Islet of Langerhans (tissue), 1 donor: ENCODE results near the gene MACF1.
"Not testable (repeated sequence)": the region's sequence is repeated elsewhere in the genome, so short reads cannot be mapped to it uniquely, and the experiment has no call there.

Source experiments
- FAIRE-seq: peaks from one replicate; lab custom pipeline; 2011; peaks lifted over from hg19 to GRCh38; lab: Jason Lieb, UNC

Gene MACF1

DNA sequence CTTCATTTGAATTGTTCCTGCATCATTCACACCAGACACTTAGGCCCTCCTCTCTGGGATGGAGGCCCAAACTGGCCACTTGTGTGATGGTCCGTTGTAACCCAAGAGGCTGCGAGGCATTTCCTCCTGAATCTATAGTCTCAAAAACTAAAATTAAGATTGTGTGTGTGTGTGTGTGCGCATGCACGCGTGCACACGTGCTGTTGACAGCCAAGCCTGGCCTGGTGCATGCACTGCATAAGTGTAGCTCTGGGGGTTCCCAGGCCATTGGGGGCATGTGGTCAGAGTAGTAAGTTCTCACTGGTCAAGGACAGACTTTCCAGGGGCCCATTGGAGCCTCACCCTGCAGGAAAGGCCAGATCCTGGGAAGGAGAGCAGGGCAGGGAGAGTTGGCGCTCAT is 313.4 kb downstream of the MACF1 start:
- FAIRE-seq = not testable (repeated sequence)

DNA sequence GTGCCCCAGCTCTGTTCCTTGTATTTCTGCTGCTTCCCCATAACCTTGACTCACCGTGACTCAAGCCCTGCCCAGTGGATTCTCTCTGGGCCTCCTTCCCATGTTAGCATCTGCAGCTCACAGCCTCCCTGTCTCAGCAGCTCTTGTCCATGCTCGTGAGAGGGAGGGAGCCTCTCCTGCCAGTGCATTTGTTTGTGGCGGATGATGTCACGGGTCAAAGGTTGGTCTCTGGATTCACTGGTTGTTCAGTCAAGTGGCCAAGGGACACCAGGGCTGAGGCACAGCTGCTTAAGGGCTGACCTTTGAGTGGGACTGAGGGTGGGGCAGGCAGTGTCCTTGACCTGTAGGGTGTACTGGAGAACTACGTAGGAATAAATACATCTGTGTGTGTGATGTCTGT is 314.9 kb downstream of the MACF1 start:
- FAIRE-seq = not testable (repeated sequence)

- peak; percentile 43 for FAIRE-seq
These were observed 317.7 kb downstream of the MACF1 start for GRCh38 chr1:39522221-39522620.

DNA sequence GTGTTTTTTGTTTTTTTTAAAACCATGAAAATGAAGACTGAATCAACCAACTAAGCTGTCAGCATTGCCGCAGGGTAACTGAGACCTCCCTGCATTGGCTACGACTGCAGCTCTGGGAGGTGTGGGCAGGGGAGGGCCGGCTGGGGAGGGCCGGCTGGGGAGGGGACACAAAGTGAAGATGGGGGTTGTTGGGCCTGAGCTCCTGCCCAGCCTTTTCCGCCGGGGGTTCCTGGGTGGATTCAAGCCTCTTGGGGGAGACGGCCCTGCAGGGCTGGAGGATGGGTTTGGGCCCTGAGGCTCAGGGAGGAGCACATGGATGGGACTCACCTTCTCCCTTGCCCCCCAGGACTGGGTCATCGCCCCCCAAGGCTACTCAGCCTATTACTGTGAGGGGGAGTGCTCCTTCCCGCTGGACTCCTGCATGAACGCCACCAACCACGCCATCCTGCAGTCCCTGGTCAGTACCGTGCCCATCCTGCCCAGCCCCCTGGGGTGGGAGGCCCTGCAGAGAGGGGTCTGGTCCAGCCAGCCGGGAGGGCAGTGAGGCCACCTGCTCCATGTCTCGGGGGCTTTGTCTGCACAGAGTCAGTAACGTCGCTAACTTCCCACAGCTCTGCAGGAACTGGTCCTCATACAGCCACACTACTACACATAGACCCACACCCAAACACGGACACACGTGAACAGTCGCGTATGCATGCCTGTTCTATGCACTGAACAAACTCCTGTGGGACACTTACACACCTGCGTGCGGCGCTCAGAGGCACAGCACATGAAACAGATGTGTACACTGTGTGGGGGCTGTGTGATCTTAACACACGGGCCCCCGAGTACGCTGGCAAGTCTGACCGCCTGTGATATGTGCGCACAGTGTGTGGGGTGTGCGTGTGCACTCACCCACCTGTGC is 318.4 kb downstream of the MACF1 start:
- FAIRE-seq = no peak

GRCh38 chr1:39524171-39524570 is 319.7 kb downstream of the MACF1 start:
- FAIRE-seq = no peak

DNA sequence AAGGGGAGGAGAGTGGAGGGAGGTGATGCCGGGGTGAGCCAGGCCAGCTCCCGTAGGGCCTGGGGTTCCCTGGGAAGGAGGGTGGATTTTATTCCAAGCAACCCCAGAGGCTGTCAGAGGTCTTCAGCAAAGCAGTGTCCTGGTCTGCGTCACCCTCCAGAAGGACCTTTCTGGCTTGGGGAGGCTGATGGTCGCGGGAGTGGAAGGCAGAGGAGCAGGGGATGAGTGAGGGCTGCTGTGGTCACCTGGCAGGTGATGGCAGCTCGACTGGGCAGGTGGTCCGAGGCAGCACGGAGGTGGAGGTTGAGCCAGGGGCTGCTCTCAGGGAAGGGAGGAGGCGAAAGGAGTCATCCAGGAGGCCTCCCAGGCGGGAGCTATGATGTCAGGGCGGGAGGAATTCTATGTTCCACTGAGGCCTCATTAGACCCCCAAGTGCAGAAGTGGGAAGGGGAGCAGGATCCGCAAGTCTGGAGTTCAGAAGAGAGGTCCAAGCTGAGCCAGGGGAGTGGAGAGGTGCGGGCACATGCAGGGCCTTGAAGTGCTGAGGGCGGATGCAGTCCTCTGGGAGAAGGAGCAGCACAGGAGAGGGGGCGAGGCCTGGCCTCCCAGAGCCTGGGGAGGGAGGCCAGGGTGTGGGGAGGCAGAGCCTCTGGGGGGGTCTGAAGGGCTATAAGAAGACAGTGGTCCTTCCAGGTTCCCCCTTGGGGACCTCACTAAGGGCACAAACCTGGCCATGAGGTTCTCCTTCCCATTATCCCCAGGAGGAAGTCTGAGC is 320.3 kb downstream of the MACF1 start:
- no peak for FAIRE-seq

DNA sequence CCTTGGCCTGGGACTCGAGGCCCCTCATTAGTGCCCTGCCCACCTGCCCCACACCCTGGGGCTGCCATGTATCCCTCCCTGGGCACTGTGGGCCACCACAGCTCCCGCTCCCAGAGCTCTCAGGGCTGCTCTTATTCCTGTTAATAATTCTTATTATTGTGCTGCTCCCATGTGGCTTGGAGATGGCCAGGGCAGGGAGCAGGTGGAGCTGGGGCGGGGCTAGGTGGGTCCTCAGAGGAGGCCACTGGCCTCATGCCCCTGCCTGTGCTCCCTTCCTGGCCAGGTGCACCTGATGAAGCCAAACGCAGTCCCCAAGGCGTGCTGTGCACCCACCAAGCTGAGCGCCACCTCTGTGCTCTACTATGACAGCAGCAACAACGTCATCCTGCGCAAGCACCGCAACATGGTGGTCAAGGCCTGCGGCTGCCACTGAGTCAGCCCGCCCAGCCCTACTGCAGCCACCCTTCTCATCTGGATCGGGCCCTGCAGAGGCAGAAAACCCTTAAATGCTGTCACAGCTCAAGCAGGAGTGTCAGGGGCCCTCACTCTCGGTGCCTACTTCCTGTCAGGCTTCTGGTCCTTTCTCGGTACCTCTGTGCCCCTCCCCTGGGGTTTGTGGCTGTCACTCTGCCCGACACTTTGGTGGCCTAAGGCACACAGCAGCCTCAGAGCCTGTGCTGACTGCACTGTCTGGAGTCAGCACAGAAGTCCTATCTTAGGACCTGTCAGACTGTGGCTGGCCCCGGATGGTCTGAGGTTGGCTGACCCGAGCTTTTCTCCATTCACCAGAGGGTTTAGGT is 321.1 kb downstream of the MACF1 start:
- FAIRE-seq = no peak

DNA sequence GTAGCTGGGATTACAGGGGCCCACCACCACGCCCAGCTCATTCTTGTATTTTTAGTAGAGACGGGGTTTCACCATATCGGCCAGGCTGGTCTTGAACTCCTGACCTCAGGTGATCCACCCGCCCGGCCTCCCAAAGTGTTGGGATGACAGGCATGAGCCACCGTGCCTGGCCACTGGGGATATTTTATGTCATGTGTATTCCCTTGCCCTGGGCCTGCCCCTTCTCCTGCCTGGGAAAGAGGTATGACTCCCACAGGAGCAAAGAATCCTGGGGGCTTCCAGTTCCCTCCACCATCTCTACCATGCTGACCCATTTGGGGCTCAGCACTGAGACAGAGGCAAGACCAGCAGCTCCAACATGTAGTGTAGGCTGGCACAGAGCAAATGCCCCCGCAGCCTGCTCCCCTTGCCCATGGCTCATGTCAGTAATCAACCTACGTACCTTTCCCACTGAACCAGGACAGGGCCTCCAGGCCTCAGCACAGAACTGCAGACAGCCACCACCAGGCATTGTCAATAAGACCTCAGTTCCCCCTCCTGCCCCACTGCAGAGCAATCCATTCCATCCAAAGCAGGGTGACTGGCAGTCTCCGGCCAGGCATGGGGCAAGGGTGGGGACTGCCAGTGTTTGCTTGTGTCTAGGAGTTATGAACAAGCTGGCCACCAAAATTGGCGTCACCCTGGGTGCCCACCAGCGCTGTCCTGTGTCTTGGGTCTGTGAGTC is 322.1 kb downstream of the MACF1 start:
- no peak for FAIRE-seq

DNA sequence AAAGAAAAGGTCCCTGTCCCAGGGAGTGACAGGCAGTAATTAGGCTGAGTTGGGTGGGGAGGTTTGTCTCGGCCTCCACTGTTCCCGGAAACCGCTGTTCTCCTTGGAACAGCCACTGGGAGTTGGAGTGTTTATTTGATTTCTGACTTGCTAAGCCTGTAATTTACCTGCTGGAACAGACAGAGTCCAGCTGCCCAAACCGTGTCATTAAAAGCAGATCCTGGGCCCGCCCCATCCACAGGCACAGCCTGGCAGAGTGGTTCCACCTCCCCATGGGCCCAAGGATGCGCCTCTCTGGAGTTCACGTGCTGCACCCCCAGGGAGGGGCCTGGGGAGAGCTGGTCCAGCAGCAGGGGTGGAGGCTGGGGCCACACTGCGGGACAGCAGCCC is 322.7 kb downstream of the MACF1 start:
- FAIRE-seq = not testable (repeated sequence)

- no peak for FAIRE-seq
These were observed 323.6 kb downstream of the MACF1 start for GRCh38 chr1:39528082-39528481.

- FAIRE-seq = no peak
These were observed 325.5 kb downstream of the MACF1 start for GRCh38 chr1:39529901-39530535.

DNA sequence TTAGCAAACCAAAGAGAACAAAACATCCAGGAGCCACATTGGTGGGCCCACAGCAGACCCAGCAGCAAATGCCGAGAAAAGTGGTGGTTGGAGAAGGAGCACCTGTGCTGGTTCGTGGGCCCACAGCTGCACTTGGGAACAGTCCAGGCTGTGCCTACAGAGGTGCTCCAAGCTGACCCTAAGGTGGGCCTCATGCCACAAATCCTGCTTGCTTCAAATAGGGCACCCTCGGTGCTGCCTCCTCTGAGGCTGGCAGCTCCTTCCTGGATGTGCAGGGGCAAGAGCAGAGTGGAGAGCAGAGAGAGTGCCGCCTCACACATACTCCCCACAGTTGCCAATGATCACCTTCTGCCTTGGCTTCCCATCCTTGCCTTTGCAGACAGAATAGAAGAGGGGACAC is 327.0 kb downstream of the MACF1 start:
- no peak for FAIRE-seq

DNA sequence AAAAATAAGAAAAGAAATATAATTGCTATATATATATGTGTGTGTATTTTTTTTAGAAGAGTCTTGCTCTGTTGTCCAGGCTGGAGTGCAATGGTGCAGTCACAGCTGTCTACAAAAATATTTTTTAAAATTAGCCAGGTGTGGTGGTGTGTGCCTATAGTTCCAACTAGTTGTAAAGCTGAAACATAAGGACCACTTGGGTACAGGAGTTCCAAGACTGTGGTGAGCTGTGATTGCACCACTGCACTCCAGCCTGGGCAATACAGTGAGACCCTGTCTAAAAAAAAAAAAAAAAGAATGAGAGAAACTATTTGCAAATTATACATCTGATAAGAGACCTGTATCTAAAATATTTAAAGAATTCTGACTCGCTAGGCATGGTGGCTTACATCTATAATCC is 328.9 kb downstream of the MACF1 start:
- FAIRE-seq = no peak
